ENCODE results near the gene CD99L2. TPM values are rescaled to one million over a fixed set of nuclear protein-coding genes. Genes with fewer than 3 reads are reported as not detected.

CD99L2 gene, protein sequence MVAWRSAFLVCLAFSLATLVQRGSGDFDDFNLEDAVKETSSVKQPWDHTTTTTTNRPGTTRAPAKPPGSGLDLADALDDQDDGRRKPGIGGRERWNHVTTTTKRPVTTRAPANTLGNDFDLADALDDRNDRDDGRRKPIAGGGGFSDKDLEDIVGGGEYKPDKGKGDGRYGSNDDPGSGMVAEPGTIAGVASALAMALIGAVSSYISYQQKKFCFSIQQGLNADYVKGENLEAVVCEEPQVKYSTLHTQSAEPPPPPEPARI
- 10 to 100 TPM; 49.7 to 78.7 (median 58.1) TPM for total RNA-seq

DNA sequence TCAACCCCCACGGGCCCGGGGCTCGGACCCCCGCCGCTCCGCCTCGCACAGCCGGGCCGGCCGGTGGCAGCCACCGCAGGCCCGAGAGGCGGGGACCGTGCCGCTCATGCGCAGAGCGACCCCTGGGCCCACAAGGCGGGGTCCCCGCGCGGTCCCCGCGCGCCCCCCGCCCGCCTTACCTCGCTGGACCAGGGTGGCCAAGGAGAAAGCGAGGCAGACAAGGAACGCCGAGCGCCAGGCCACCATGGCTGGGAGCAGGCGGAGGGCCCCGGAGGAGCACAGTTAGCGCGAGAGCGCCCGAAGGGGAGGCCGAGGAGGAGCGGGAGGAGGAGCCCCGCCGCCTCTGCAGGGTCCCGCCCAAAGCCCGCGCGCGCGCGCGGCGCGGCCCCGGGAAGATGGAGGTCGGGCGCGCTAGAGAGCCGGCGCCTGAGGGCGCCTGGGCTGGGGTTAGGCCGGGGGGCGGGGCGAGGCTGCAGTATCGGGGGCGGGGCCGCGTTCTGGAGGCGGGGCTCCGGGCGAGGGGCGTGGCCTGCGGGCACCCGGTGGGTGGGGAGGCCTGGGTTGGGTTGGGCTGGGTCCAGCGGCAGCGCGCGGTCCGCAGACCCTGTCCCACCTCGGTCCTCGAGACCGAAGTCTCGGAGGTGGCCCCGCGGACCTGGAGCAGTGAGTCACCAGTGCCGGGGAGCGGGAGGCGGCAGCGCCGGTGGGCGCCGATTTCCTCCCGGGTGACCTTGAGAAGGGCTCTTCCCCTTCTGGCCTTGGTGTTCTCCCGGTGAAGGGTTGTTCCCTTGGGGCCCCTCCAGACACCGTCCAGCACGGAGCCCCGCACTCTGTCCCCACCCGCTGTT lies at the start of gene CD99L2:
CD99L2 (minus strand) TSS at position 326 of the 848 bp plus-strand sequence; CDS start at position 246, 80 bp downstream.
- TF ChIP-seq, protein P1, sequence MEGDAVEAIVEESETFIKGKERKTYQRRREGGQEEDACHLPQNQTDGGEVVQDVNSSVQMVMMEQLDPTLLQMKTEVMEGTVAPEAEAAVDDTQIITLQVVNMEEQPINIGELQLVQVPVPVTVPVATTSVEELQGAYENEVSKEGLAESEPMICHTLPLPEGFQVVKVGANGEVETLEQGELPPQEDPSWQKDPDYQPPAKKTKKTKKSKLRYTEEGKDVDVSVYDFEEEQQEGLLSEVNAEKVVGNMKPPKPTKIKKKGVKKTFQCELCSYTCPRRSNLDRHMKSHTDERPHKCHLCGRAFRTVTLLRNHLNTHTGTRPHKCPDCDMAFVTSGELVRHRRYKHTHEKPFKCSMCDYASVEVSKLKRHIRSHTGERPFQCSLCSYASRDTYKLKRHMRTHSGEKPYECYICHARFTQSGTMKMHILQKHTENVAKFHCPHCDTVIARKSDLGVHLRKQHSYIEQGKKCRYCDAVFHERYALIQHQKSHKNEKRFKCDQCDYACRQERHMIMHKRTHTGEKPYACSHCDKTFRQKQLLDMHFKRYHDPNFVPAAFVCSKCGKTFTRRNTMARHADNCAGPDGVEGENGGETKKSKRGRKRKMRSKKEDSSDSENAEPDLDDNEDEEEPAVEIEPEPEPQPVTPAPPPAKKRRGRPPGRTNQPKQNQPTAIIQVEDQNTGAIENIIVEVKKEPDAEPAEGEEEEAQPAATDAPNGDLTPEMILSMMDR (IDR thresholded peaks at IDR 0.05) = no peak
- DNase-seq (ENCODE audit: low spot score) = peak; percentile 66
- ATAC-seq (ENCODE audit: low FRiP score) = peak; percentile 94

DNA sequence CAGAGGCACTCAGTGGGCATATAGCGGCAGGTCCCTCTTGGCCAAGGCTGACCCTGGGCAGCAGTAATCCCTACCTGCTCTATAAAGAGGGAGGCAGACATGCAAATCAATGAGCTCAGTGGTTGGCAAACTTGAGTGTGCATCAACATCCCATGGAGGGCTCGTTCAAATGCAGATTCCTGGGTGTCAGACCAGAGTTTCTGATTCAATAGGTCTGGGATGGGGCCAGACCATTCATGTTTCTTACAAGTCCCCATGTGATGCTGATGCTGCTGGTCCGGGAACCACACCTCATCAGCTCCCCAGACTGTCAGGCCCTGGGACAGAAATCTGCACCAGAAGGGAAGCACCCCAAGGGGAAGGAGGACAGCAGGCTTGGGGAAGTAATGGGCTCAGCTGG lies 45.8 kb upstream of the CD99L2 start:
- DNase-seq (ENCODE audit: low spot score) (no peak), ATAC-seq (ENCODE audit: low FRiP score) (no peak)
- TF ChIP-seq, protein P1 (IDR thresholded peaks at IDR 0.05) = no peak

- TF ChIP-seq, protein P1 (IDR thresholded peaks at IDR 0.05) = no peak
- ATAC-seq (ENCODE audit: low FRiP score) (no peak), DNase-seq (ENCODE audit: low spot score) (no peak)
These were observed 44.6 kb upstream of the CD99L2 start for GRCh38 chrX:150942942-150943594.

- DNase-seq (ENCODE audit: low spot score) (no peak), ATAC-seq (ENCODE audit: low FRiP score) (no peak)
- TF ChIP-seq, protein P1 (IDR thresholded peaks at IDR 0.05) = no peak
These were observed 43.1 kb upstream of the CD99L2 start for GRCh38 chrX:150941580-150941979.

DNA sequence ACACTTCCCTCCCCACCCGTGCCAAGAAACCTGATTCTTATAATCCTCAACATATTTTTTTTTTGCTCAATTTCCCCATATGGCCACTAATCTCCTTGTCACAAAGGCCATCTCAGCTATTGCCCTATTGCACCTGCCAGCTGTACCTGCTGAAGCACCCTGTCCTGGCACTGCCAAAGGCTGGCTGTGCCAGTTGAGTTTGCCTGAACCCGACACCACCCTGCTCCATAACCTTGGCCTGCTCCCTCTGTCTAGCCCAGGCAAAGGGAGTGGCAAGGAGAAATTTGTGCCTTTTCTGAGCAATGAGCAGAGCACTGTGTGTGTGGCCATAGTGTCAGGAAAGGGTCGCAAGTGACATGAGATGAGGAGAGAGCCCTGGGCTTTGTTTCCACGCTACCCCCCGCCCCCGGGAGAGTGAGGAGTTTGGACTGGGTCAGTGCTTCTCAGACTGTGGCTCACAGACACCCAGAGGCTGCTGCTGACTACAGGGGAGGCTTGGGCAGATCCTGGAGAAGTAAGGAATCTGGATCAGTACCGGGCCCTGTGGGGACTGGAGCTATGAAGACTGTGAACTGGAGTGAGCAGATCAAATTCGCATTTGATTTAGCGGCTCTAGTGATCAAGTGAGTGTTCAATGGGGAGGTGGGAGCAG lies 42.5 kb upstream of the CD99L2 start:
- ATAC-seq (ENCODE audit: low FRiP score) = no peak
- TF ChIP-seq, protein P1 (IDR thresholded peaks at IDR 0.05) = no peak
- no peak for DNase-seq (ENCODE audit: low spot score)

DNA sequence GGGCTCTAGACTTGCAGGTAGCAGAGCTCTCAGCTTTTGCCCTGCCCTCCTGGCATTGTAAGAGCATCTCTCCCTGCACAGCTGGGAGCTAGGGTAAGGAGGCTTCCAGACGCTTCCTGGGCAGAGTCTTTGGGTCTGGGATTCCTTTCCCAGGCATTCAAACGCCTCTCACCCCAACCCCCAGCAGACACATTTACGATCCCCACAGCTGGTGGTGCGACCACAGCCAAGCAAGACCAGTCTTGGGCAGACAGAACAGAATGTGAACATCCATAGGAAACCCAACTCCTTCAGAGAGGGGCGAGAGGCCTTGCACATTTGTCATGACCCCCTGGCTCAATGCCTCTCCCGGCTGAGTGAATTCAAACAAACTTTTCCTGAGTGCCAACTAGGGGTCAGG lies 38.1 kb upstream of the CD99L2 start:
- ATAC-seq (ENCODE audit: low FRiP score) (no peak), DNase-seq (ENCODE audit: low spot score) (no peak)
- TF ChIP-seq, protein P1 (IDR thresholded peaks at IDR 0.05) = no peak

Measured in omental fat pad (tissue), 4 donors.